Measurements from ENCODE around the gene HOOK2.
"Not testable (repeated sequence)": the region's sequence is repeated elsewhere in the genome, so short reads cannot be mapped to it uniquely, and the experiment has no call there.

Gene HOOK2

GRCh38 chr19:12774588-12775555 is at the start of gene HOOK2:
HOOK2 (minus strand) TSS chr19:12775552; CDS start chr19:12775449, 103 bp downstream.
- DNase-seq, result peak in 1 of 2 experiments; percentile 56
- TF ChIP-seq GATA1 (IDR thresholded peaks at IDR 0.05; ENCODE audit: low read depth, low read length), result no peak
- TF ChIP-seq POLR2A (IDR thresholded peaks at IDR 0.05; ENCODE audit: low read length), result no peak

- TF ChIP-seq POLR2A (IDR thresholded peaks at IDR 0.05; ENCODE audit: low read length), result no peak
- TF ChIP-seq GATA1 (IDR thresholded peaks at IDR 0.05; ENCODE audit: low read depth, low read length), result no peak
- no peak for DNase-seq
Observed at GRCh38 chr19:12821761-12822160, 46.4 kb upstream of the HOOK2 start.

- DNase-seq, result not testable (repeated sequence)
Observed at GRCh38 chr19:12817810-12818209, 42.5 kb upstream of the HOOK2 start.

- DNase-seq, result not testable (repeated sequence)
Observed at GRCh38 chr19:12817188-12817587, 41.8 kb upstream of the HOOK2 start.

GRCh38 chr19:12815088-12815487 is 39.7 kb upstream of the HOOK2 start:
- TF ChIP-seq POLR2A (IDR thresholded peaks at IDR 0.05; ENCODE audit: low read length) (no peak), GATA1 (IDR thresholded peaks at IDR 0.05; ENCODE audit: low read depth, low read length) (no peak)
- DNase-seq, result no peak

- peak; percentile 93 to 95 for DNase-seq
- TF ChIP-seq POLR2A (IDR thresholded peaks at IDR 0.05; ENCODE audit: low read length), result peak; percentile 72
- TF ChIP-seq GATA1 (IDR thresholded peaks at IDR 0.05; ENCODE audit: low read depth, low read length), result no peak
Observed at GRCh38 chr19:12806242-12807081, 31.1 kb upstream of the HOOK2 start, which contains the start of gene RNASEH2A. RNASEH2A (plus strand) TSS chr19:12806584; CDS start chr19:12806674, 90 bp downstream.

- TF ChIP-seq GATA1 (IDR thresholded peaks at IDR 0.05; ENCODE audit: low read depth, low read length) (no peak), POLR2A (IDR thresholded peaks at IDR 0.05; ENCODE audit: low read length) (no peak)
- DNase-seq, result no peak
Observed at GRCh38 chr19:12804051-12804450, 28.7 kb upstream of the HOOK2 start.

- DNase-seq, result no peak
- TF ChIP-seq POLR2A (IDR thresholded peaks at IDR 0.05; ENCODE audit: low read length), result no peak
- TF ChIP-seq GATA1 (IDR thresholded peaks at IDR 0.05; ENCODE audit: low read depth, low read length), result no peak
Observed at GRCh38 chr19:12802267-12803106, 27.1 kb upstream of the HOOK2 start.

GRCh38 chr19:12801466-12802266 is 26.3 kb upstream of the HOOK2 start, which contains the start of the genes PRDX2 and THSD8:
PRDX2 (minus strand) TSS chr19:12801800; CDS start chr19:12801261, 539 bp downstream.
THSD8 (plus strand) TSS chr19:12802069; CDS start chr19:12802072, 3 bp downstream.
- DNase-seq, result peak; percentile 93 to 95
- TF ChIP-seq POLR2A (IDR thresholded peaks at IDR 0.05; ENCODE audit: low read length), result peak; percentile 99
- TF ChIP-seq GATA1 (IDR thresholded peaks at IDR 0.05; ENCODE audit: low read depth, low read length), result no peak

GRCh38 chr19:12800923-12801465 is 25.6 kb upstream of the HOOK2 start:
- DNase-seq, result peak; percentile 59 to 72

GRCh38 chr19:12800466-12800770 is 25.1 kb upstream of the HOOK2 start:
- TF ChIP-seq GATA1 (IDR thresholded peaks at IDR 0.05; ENCODE audit: low read depth, low read length), result no peak
- peak; percentile 78 for TF ChIP-seq POLR2A (IDR thresholded peaks at IDR 0.05; ENCODE audit: low read length)
- DNase-seq, result peak in 1 of 2 experiments; percentile 91

More at GRCh38 chr19:12800923-12801465, 25.6 kb upstream of the HOOK2 start:
- TF ChIP-seq POLR2A (IDR thresholded peaks at IDR 0.05; ENCODE audit: low read length) (no peak), GATA1 (IDR thresholded peaks at IDR 0.05; ENCODE audit: low read depth, low read length) (no peak)

- TF ChIP-seq POLR2A (IDR thresholded peaks at IDR 0.05; ENCODE audit: low read length), result no peak
- no peak for TF ChIP-seq GATA1 (IDR thresholded peaks at IDR 0.05; ENCODE audit: low read depth, low read length)
- peak in 1 of 2 experiments; percentile 93 for DNase-seq
Observed at GRCh38 chr19:12799742-12800465, 24.6 kb upstream of the HOOK2 start.

- DNase-seq, result not testable (repeated sequence)
Observed at GRCh38 chr19:12797607-12798006, 22.3 kb upstream of the HOOK2 start.
